HepG2 (cell line): Measurements from ENCODE around the gene MBD5. TPM values are rescaled to one million over a fixed set of nuclear protein-coding genes. Genes with fewer than 3 reads are reported as not detected.

Experiments used
- ARNT2 ChIP-seq: sonication (generic); formaldehyde crosslinking; IDR thresholded peaks from 2 replicates; pipeline ENCODE4 v1.8.0; 2022; ENCODE audit warnings: mild to moderate bottlenecking, low read depth, missing genetic modification reagents, moderate library complexity
- CBX5 ChIP-seq: sonication (generic); formaldehyde crosslinking; IDR thresholded peaks from 2 replicates; pipeline ENCODE4 v1.4.0; 2020; ENCODE audit warnings: missing genetic modification reagents, borderline replicate concordance
- CREM ChIP-seq, 2 experiments: sonication (generic) in 1 of 2; formaldehyde crosslinking in 1 of 2; IDR thresholded peaks; 2 replicates each; pipeline versions ENCODE4 v1.4.0 to v1.6.1; 2016 to 2020; ENCODE audit warnings: antibody characterized with exemption in 1 of 2, mild to moderate bottlenecking in 1 of 2, missing genetic modification reagents in 1 of 2
- HES4 ChIP-seq: sonication (generic); formaldehyde crosslinking; IDR thresholded peaks from 2 replicates; pipeline ENCODE4 v1.9.0; 2021; ENCODE audit warnings: mild to moderate bottlenecking, missing genetic modification reagents, borderline replicate concordance
- HNRNPUL1 ChIP-seq: fragments of 200-400 bp; formaldehyde crosslinking; IDR thresholded peaks from 2 replicates; pipeline ENCODE4 v1.6.1; 2017; ENCODE audit warnings: low read depth, mild to moderate bottlenecking, low read length, moderate library complexity
- HOXD1 ChIP-seq: sonication (generic); formaldehyde crosslinking; IDR thresholded peaks from 2 replicates; pipeline ENCODE4 v1.5.0; 2020; ENCODE audit warnings: missing genetic modification reagents
- IRF1 ChIP-seq: sonication (generic); formaldehyde crosslinking; IDR thresholded peaks from 2 replicates; pipeline ENCODE4 v1.4.0; 2020; ENCODE audit warnings: low read depth, mild to moderate bottlenecking, missing genetic modification reagents
- IRF2 ChIP-seq: IDR thresholded peaks from 2 replicates; pipeline ENCODE4 v1.6.1; 2018; ENCODE audit warnings: missing genetic modification reagents, missing compliant biosample characterization
- KLF9 ChIP-seq: IDR thresholded peaks from 2 replicates; pipeline ENCODE4 v1.6.1; 2016; ENCODE audit warnings: low read depth
- LBX2 ChIP-seq: sonication (generic); formaldehyde crosslinking; IDR thresholded peaks from 2 replicates; pipeline ENCODE4 v1.5.0; 2020; ENCODE audit warnings: missing genetic modification reagents, mild to moderate bottlenecking, borderline replicate concordance
- MAFF ChIP-seq: IDR thresholded peaks from 2 replicates; pipeline ENCODE4 v1.6.1; 2011; ENCODE audit warnings: low read depth, low read length, improper control_type of control experiment
- MAX ChIP-seq: IDR thresholded peaks from 2 replicates; pipeline ENCODE4 v1.6.1; 2012; ENCODE audit warnings: inconsistent platforms
- NAIF1 ChIP-seq: sonication (generic); formaldehyde crosslinking; IDR thresholded peaks from 2 replicates; pipeline ENCODE4 v1.5.0; 2020; ENCODE audit warnings: mild to moderate bottlenecking, missing genetic modification reagents, borderline replicate concordance
- NCOR1 ChIP-seq: fragments of 200-600 bp; sonication (generic); IDR thresholded peaks from 2 replicates; pipeline ENCODE4 v1.7.0; 2017; ENCODE audit warnings: antibody characterized with exemption, low read length, borderline replicate concordance
- NFATC3 ChIP-seq: sonication (generic); formaldehyde crosslinking; IDR thresholded peaks from 2 replicates; pipeline ENCODE4 v1.5.1; 2020; ENCODE audit warnings: mild to moderate bottlenecking, missing genetic modification reagents
- NR3C1 ChIP-seq: sonication (generic); formaldehyde crosslinking; IDR thresholded peaks from 2 replicates; pipeline ENCODE4 v1.4.0; 2020; ENCODE audit warnings: missing genetic modification reagents
- PPARG ChIP-seq: conservative IDR thresholded peaks from 2 replicates; pipeline ENCODE4 v1.6.1; 2016; ENCODE audit warnings: missing biosample characterization, missing genetic modification reagents
- PRMT3 ChIP-seq: sonication (generic); formaldehyde crosslinking; IDR thresholded peaks from 2 replicates; pipeline ENCODE4 v1.8.1; 2022; ENCODE audit warnings: low read depth, mild to moderate bottlenecking, moderate library complexity, missing genetic modification reagents, borderline replicate concordance
- RFXANK ChIP-seq: IDR thresholded peaks from 2 replicates; pipeline ENCODE4 v1.6.1; 2016
- SMAD1 ChIP-seq: sonication (generic); formaldehyde crosslinking; IDR thresholded peaks from 2 replicates; pipeline ENCODE4 v1.4.0; 2020; ENCODE audit warnings: missing genetic modification reagents, low read depth, mild to moderate bottlenecking, borderline replicate concordance
- SMYD3 ChIP-seq: sonication (generic); formaldehyde crosslinking; IDR thresholded peaks from 2 replicates; pipeline ENCODE4 v1.8.1; 2023; ENCODE audit warnings: mild to moderate bottlenecking, missing genetic modification reagents
- SSRP1 ChIP-seq: IDR thresholded peaks from 2 replicates; pipeline ENCODE4 v1.6.1; 2016; ENCODE audit warnings: control low read depth
- TFAP4 ChIP-seq: sonication (generic); IDR thresholded peaks from 2 replicates; pipeline ENCODE4 v1.6.1; 2016; ENCODE audit warnings: low read depth, borderline replicate concordance
- ZFP62 ChIP-seq: sonication (generic); formaldehyde crosslinking; IDR thresholded peaks from 2 replicates; pipeline ENCODE4 v1.4.0; 2020; ENCODE audit warnings: missing genetic modification reagents
- ZMAT3 ChIP-seq: sonication (generic); formaldehyde crosslinking; conservative IDR thresholded peaks from 2 replicates; pipeline ENCODE4 v1.7.0; 2021; ENCODE audit warnings: missing genetic modification reagents
- ZNF160 ChIP-seq: sonication (generic); formaldehyde crosslinking; IDR thresholded peaks from 2 replicates; pipeline ENCODE4 v1.8.0; 2022; ENCODE audit warnings: mild to moderate bottlenecking, inconsistent platforms, missing genetic modification reagents
- ZNF230 ChIP-seq: sonication (generic); formaldehyde crosslinking; IDR thresholded peaks from 2 replicates; pipeline ENCODE4 v1.4.0; 2020; ENCODE audit warnings: mild to moderate bottlenecking, missing genetic modification reagents
- ZNF329 ChIP-seq: sonication (generic); formaldehyde crosslinking; IDR thresholded peaks from 2 replicates; pipeline ENCODE4 v1.9.0; 2021; ENCODE audit warnings: low read depth, mild to moderate bottlenecking, missing genetic modification reagents
- ZNF331 ChIP-seq: sonication (generic); formaldehyde crosslinking; IDR thresholded peaks from 2 replicates; pipeline ENCODE4 v1.4.0; 2020; ENCODE audit warnings: missing genetic modification reagents
- ZNF740 ChIP-seq: sonication (generic); formaldehyde crosslinking; IDR thresholded peaks from 2 replicates; pipeline ENCODE4 v1.4.0; 2020; ENCODE audit warnings: missing genetic modification reagents
- ZNF792 ChIP-seq: IDR thresholded peaks from 2 replicates; pipeline ENCODE4 v1.6.1; 2016
- polyA plus RNA-seq, 8 experiments: library from polyadenylated mRNA; depleted of rRNA in 3 of 8; stranded (reverse) in 7 of 8; unstranded in 1 of 8; fragments of >200 nt; fragmentation: Illumina TruSeq in 4 of 8; extraction: Trizol in 4 of 8; gene quantifications; 2 replicates each; pipeline versions ENCODE4 v1.2.1 to v1.2.3, GENCODE V29; 2011 to 2016; ENCODE audit warnings: low read depth in 4 of 8, missing spikeins in 1 of 8, mixed read lengths in 1 of 8; ENCODE audit not compliant: insufficient read depth in 1 of 8
- total RNA-seq, 5 experiments: library from RNA; depleted of rRNA; stranded (reverse); fragments of >200 nt; fragmentation: Illumina TruSeq; extraction: Trizol; gene quantifications; 2 replicates each; pipeline ENCODE4 v1.2.3, GENCODE V29; 2016; ENCODE audit warnings: low read depth in 1 of 5

MBD5 gene
- total and polyA plus RNA-seq, 2 of the 13 experiments (the other 11 are each of a cell fraction or from before 2014, with no cell fraction given): 13.5 to 26.4 TPM

GRCh38 chr2:148509288-148509902 lies 488.5 kb downstream of the MBD5 start (continued):
- TF ChIP-seq SSRP1 (CRISPR knock-in tag) (0 out of 2 replicates have a peak, but pooled peaks have one; percentile 19), CREM (IDR thresholded peaks at IDR 0.05) (peak; percentile 54; the same call in 1 of the 2 replicates), CREM (CRISPR knock-in tag; IDR thresholded peaks at IDR 0.05) (no peak), KLF9 (CRISPR knock-in tag) (no peak), HNRNPUL1 (no peak), IRF1 (CRISPR knock-in tag) (0 out of 2 replicates have a peak, but pooled peaks have one; percentile 58), NCOR1 (no peak; the same call in 1 of the 2 replicates), TFAP4 (no peak), ZFP62 (CRISPR knock-in tag) (no peak), ZNF331 (CRISPR knock-in tag) (peak; percentile 41; the same call in 1 of the 2 replicates), PPARG (CRISPR knock-in tag) (no peak), ZNF792 (CRISPR knock-in tag) (0 out of 2 replicates have a peak, but pooled peaks have one; percentile 48), ARNT2 (CRISPR knock-in tag) (peak; percentile 87), ZMAT3 (CRISPR knock-in tag) (no peak; the same call in 1 of the 2 replicates), CBX5 (CRISPR knock-in tag) (peak; percentile 93; the same call in 1 of the 2 replicates), LBX2 (no peak), NR3C1 (CRISPR knock-in tag) (no peak), MAFF (0 out of 2 replicates have a peak, but pooled peaks have one; percentile 5), ZNF329 (CRISPR knock-in tag) (no peak), SMAD1 (CRISPR knock-in tag) (peak; percentile 95; the same call in 1 of the 2 replicates), MAX (peak; percentile 75), NFATC3 (CRISPR knock-in tag) (0 out of 2 replicates have a peak, but pooled peaks have one; percentile 55), ZNF740 (no peak), RFXANK (CRISPR knock-in tag) (0 out of 2 replicates have a peak, but pooled peaks have one; percentile 42), IRF2 (peak; percentile 78), SMYD3 (CRISPR knock-in tag) (no peak), NAIF1 (CRISPR knock-in tag) (no peak), PRMT3 (CRISPR knock-in tag) (no peak), ZNF230 (CRISPR knock-in tag) (peak; percentile 95; the same call in 1 of the 2 replicates), HES4 (CRISPR knock-in tag) (no peak), ZNF160 (CRISPR knock-in tag) (no peak), HOXD1 (CRISPR knock-in tag) (no peak)
